ENCODE measurements around the gene LRRC15. TPM values are rescaled to one million over a fixed set of nuclear protein-coding genes. Genes with fewer than 3 reads are reported as not detected.

The LRRC15 gene
- total and polyA plus RNA-seq, 2 experiments from 2014 or later, result 16.4 to 21.2 TPM

GRCh38 chr3:194379231-194379630 is 9.7 kb upstream of the LRRC15 start:
- Histone ChIP-seq H4K20me1 (ENCODE audit: insufficient read depth) (no peaks in the 10 kb centered on the region), H3K27me3 (replicated peaks; ENCODE audit: insufficient read depth) (no peaks in the 10 kb centered on the region; the same call in 1 of the 2 replicates), H2AFZ (no peak overlapping the region), H3K27ac (no peak overlapping the region), H3K79me2 (ENCODE audit: insufficient read depth) (no peaks in the 10 kb centered on the region), H3K4me2 (ENCODE audit: unreplicated experiment) (no peak overlapping the region), H3K9me2 (ENCODE audit: insufficient read depth) (no peaks in the 10 kb centered on the region), H3K36me3 (ENCODE audit: low read depth) (no peaks in the 10 kb centered on the region), H3K9me3 (ENCODE audit: low read depth) (no peaks in the 10 kb centered on the region), H3K4me3 (no peak overlapping the region), H3F3A (ENCODE audit: insufficient read depth) (no peaks in the 10 kb centered on the region), H3K9ac (no peak overlapping the region), H3K4me1 (ENCODE audit: insufficient read depth) (no peaks in the 10 kb centered on the region; the same call in 1 of the 2 replicates)
- 95% methylated on average over 6 of the region's 6 CpGs for WGBS, 2 experiments (ENCODE audit: low coverage in 1 of 2, low lambda C conversion rate in 2 of 2, missing lambda C conversion rate in 2 of 2)
- no peak for TF ChIP-seq EZH2 (IDR thresholded peaks at IDR 0.05; ENCODE audit: insufficient read depth, poor library complexity, severe bottlenecking)
- no peak for TF ChIP-seq EZH2phosphoT487 (IDR thresholded peaks at IDR 0.05; ENCODE audit: insufficient read depth, low read depth)
- no peak for DNase-seq
- in situ Hi-C loops (cut with MboI), result no loop called here

GRCh38 chr3:194377708-194378107 is 8.2 kb upstream of the LRRC15 start:
- Histone ChIP-seq H3K79me2 (ENCODE audit: insufficient read depth) (no peaks in the 10 kb centered on the region), H2AFZ (no peak overlapping the region), H3K27me3 (replicated peaks; ENCODE audit: insufficient read depth) (no peaks in the 10 kb centered on the region), H3K4me3 (no peak overlapping the region), H3F3A (ENCODE audit: insufficient read depth) (no peaks in the 10 kb centered on the region), H4K20me1 (ENCODE audit: insufficient read depth) (no peaks in the 10 kb centered on the region), H3K9me3 (ENCODE audit: low read depth) (no peaks in the 10 kb centered on the region), H3K9me2 (ENCODE audit: insufficient read depth) (no peaks in the 10 kb centered on the region), H3K27ac (no peak overlapping the region), H3K36me3 (ENCODE audit: low read depth) (no peaks in the 10 kb centered on the region), H3K9ac (no peak overlapping the region), H3K4me1 (ENCODE audit: insufficient read depth) (no peaks in the 10 kb centered on the region; the same call in 1 of the 2 replicates), H3K4me2 (ENCODE audit: unreplicated experiment) (no peak overlapping the region)
- peak; percentile 34 for DNase-seq
- TF ChIP-seq EZH2phosphoT487 (IDR thresholded peaks at IDR 0.05; ENCODE audit: insufficient read depth, low read depth), result no peak
- TF ChIP-seq EZH2 (IDR thresholded peaks at IDR 0.05; ENCODE audit: insufficient read depth, poor library complexity, severe bottlenecking), result no peak
- in situ Hi-C loops (cut with MboI), result no loop called here
- 25 to 46% methylated on average over 1 of the region's 1 CpG for WGBS, 2 experiments (ENCODE audit: low coverage in 1 of 2, low lambda C conversion rate in 2 of 2, missing lambda C conversion rate in 2 of 2)

- DNase-seq, result no peak
- Histone ChIP-seq H3K9me2 (ENCODE audit: insufficient read depth) (no peaks in the 10 kb centered on the region), H3K4me1 (ENCODE audit: insufficient read depth) (no peaks in the 10 kb centered on the region; the same call in 1 of the 2 replicates), H3K9me3 (ENCODE audit: low read depth) (no peaks in the 10 kb centered on the region), H3K9ac (no peak overlapping the region), H3K4me2 (ENCODE audit: unreplicated experiment) (no peak overlapping the region), H4K20me1 (ENCODE audit: insufficient read depth) (no peaks in the 10 kb centered on the region), H3K4me3 (no peak overlapping the region), H3F3A (ENCODE audit: insufficient read depth) (no peaks in the 10 kb centered on the region), H3K27ac (no peak overlapping the region), H3K36me3 (ENCODE audit: low read depth) (no peaks in the 10 kb centered on the region), H2AFZ (no peak overlapping the region), H3K79me2 (ENCODE audit: insufficient read depth) (no peaks in the 10 kb centered on the region), H3K27me3 (replicated peaks; ENCODE audit: insufficient read depth) (no peaks in the 10 kb centered on the region)
- in situ Hi-C loops (cut with MboI), result no loop called here
- 93 to 96% methylated on average over 10 of the region's 10 CpGs for WGBS, 2 experiments (ENCODE audit: low coverage in 1 of 2, low lambda C conversion rate in 2 of 2, missing lambda C conversion rate in 2 of 2)
- no peak for TF ChIP-seq EZH2phosphoT487 (IDR thresholded peaks at IDR 0.05; ENCODE audit: insufficient read depth, low read depth)
- no peak for TF ChIP-seq EZH2 (IDR thresholded peaks at IDR 0.05; ENCODE audit: insufficient read depth, poor library complexity, severe bottlenecking)
Measured at GRCh38 chr3:194376241-194376560, 6.7 kb upstream of the LRRC15 start.

GRCh38 chr3:194375473-194376240 is 6.1 kb upstream of the LRRC15 start:
- Histone ChIP-seq H3K4me3 (no peak overlapping the region), H3K27ac (no peak overlapping the region), H3K9me3 (ENCODE audit: low read depth) (no peaks in the 10 kb centered on the region), H2AFZ (no peak overlapping the region), H3F3A (ENCODE audit: insufficient read depth) (no peaks in the 10 kb centered on the region), H4K20me1 (ENCODE audit: insufficient read depth) (no peaks in the 10 kb centered on the region), H3K4me2 (ENCODE audit: unreplicated experiment) (no peak overlapping the region), H3K4me1 (ENCODE audit: insufficient read depth) (no peaks in the 10 kb centered on the region; the same call in 1 of the 2 replicates), H3K36me3 (ENCODE audit: low read depth) (no peaks in the 10 kb centered on the region), H3K9me2 (ENCODE audit: insufficient read depth) (no peaks in the 10 kb centered on the region), H3K27me3 (replicated peaks; ENCODE audit: insufficient read depth) (no peaks in the 10 kb centered on the region), H3K79me2 (ENCODE audit: insufficient read depth) (no peaks in the 10 kb centered on the region), H3K9ac (no peak overlapping the region)
- no peak for TF ChIP-seq EZH2phosphoT487 (IDR thresholded peaks at IDR 0.05; ENCODE audit: insufficient read depth, low read depth)
- TF ChIP-seq EZH2 (IDR thresholded peaks at IDR 0.05; ENCODE audit: insufficient read depth, poor library complexity, severe bottlenecking), result no peak
- in situ Hi-C loops (cut with MboI), result no loop called here
- no peak for DNase-seq
- WGBS, 2 experiments (ENCODE audit: low coverage in 1 of 2, low lambda C conversion rate in 2 of 2, missing lambda C conversion rate in 2 of 2), result 74 to 77% methylated on average over 14 to 15 of the region's 15 CpGs

Data from GM23248 (cell line).